GM12875 (cell line): Measurements from ENCODE around the gene STAT2.
"Not testable (repeated sequence)": the region's sequence is repeated elsewhere in the genome, so short reads cannot be mapped to it uniquely, and the experiment has no call there.

Experiments used
- H3K4me3 ChIP-seq: one replicate; pipeline ENCODE4 v1.5.1; 2011; ENCODE audit warnings: low read depth, low read length, control low read depth
- CTCF ChIP-seq: IDR thresholded peaks from 2 replicates; pipeline ENCODE4 v1.5.1; 2011; ENCODE audit warnings: low read depth, mild to moderate bottlenecking, control low read depth, inconsistent platforms, low read length, moderate library complexity, borderline replicate concordance; ENCODE audit not compliant: insufficient read depth

Gene STAT2

GRCh38 chr12:56358836-56359532 lies 923 bp downstream of the STAT2 start:
- TF ChIP-seq CTCF = no peak
- H3K4me3 ChIP-seq = peak overlapping the region; percentile 88

- H3K4me3 ChIP-seq = no peak overlapping the region
- TF ChIP-seq CTCF = no peak
Observed at GRCh38 chr12:56351325-56351724, 8.6 kb downstream of the STAT2 start.

- no peak for TF ChIP-seq CTCF
- H3K4me3 ChIP-seq = no peak overlapping the region
Observed at GRCh38 chr12:56350662-56351061, 9.2 kb downstream of the STAT2 start.

GRCh38 chr12:56348776-56349175 lies 11.1 kb downstream of the STAT2 start:
- no peak for TF ChIP-seq CTCF
- no peak overlapping the region for H3K4me3 ChIP-seq

GRCh38 chr12:56347255-56347654 lies 12.7 kb downstream of the STAT2 start:
- H3K4me3 ChIP-seq = not testable (repeated sequence)

- TF ChIP-seq CTCF = 0 out of 2 replicates have a peak, but pooled peaks have one; percentile 12
- H3K4me3 ChIP-seq = no peak overlapping the region
Observed at GRCh38 chr12:56346675-56347074, 13.2 kb downstream of the STAT2 start.

GRCh38 chr12:56342290-56342689 lies 17.6 kb downstream of the STAT2 start:
- not testable (repeated sequence) for H3K4me3 ChIP-seq

GRCh38 chr12:56341616-56342015 lies 18.3 kb downstream of the STAT2 start:
- H3K4me3 ChIP-seq = no peak overlapping the region

More at GRCh38 chr12:56341616-56342015, 18.3 kb downstream of the STAT2 start:
- no peak for TF ChIP-seq CTCF
